H9 (cell line): ENCODE data around the gene CCDC71L. TPM values are rescaled to one million over a fixed set of nuclear protein-coding genes. Genes with fewer than 3 reads are reported as not detected.

ENCODE experiments used
- DNase-seq: peaks from one replicate; pipeline ENCODE4 v3.0.0-alpha.2; 2017
- H2AFZ ChIP-seq: one replicate; pipeline ENCODE4 v1.6.1; 2013; ENCODE audit warnings: mild to moderate bottlenecking, low read length, control low read depth, moderate library complexity
- H2AK5ac ChIP-seq: 2 replicates; pipeline ENCODE4 v1.6.1; 2013; ENCODE audit warnings: low read length, control low read depth, mixed read lengths; ENCODE audit not compliant: insufficient read length
- H2BK120ac ChIP-seq: one replicate; pipeline ENCODE4 v1.6.1; 2013; ENCODE audit warnings: low read depth, mild to moderate bottlenecking, low read length, control low read depth, inconsistent platforms; ENCODE audit not compliant: poor library complexity, severe bottlenecking
- H2BK12ac ChIP-seq: 2 replicates; pipeline ENCODE4 v1.6.1; 2013; ENCODE audit warnings: low read length, control low read depth, mixed read lengths, low read depth; ENCODE audit not compliant: insufficient read length
- H2BK15ac ChIP-seq: 2 replicates; pipeline ENCODE4 v1.6.1; 2013; ENCODE audit warnings: low read depth, low read length, control low read depth
- H2BK20ac ChIP-seq: one replicate; pipeline ENCODE4 v1.6.1; 2013; ENCODE audit warnings: low read depth, mild to moderate bottlenecking, low read length, control low read depth, inconsistent platforms; ENCODE audit not compliant: poor library complexity, severe bottlenecking
- H2BK5ac ChIP-seq: 2 replicates; pipeline ENCODE4 v1.6.1; 2013; ENCODE audit warnings: low read length, control low read depth, mixed read lengths; ENCODE audit not compliant: insufficient read length
- H3K14ac ChIP-seq: 2 replicates; pipeline ENCODE4 v1.6.1; 2013; ENCODE audit warnings: low read length, control low read depth; ENCODE audit not compliant: insufficient read depth
- H3K18ac ChIP-seq: 2 replicates; pipeline ENCODE4 v1.6.1; 2013; ENCODE audit warnings: low read depth, mild to moderate bottlenecking, mixed read lengths, low read length, control low read depth; ENCODE audit not compliant: insufficient read length
- H3K23ac ChIP-seq: 2 replicates; pipeline ENCODE4 v1.6.1; 2013; ENCODE audit warnings: low read length, control low read depth, mixed read lengths, low read depth; ENCODE audit not compliant: insufficient read length
- H3K23me2 ChIP-seq: 2 replicates; pipeline ENCODE4 v1.6.1; 2013; ENCODE audit warnings: low read depth, mild to moderate bottlenecking, mixed read lengths, low read length, control low read depth; ENCODE audit not compliant: insufficient read length, poor library complexity, severe bottlenecking
- H3K27ac ChIP-seq: 2 replicates; pipeline ENCODE4 v1.5.1; 2013; ENCODE audit warnings: low read length, control low read depth, mixed read lengths, low read depth; ENCODE audit not compliant: insufficient read length
- H3K27me3 ChIP-seq: 2 replicates; pipeline ENCODE4 v1.6.1; 2013; ENCODE audit warnings: low read length, control low read depth, inconsistent platforms; ENCODE audit not compliant: insufficient read depth
- H3K4ac ChIP-seq: 2 replicates; pipeline ENCODE4 v1.6.1; 2013; ENCODE audit warnings: low read depth, mild to moderate bottlenecking, control low read depth, inconsistent platforms, low read length, moderate library complexity
- H3K4me1 ChIP-seq: 2 replicates; pipeline ENCODE4 v1.6.1; 2013; ENCODE audit warnings: low read length, control low read depth, inconsistent platforms; ENCODE audit not compliant: insufficient read depth
- H3K4me2 ChIP-seq: 2 replicates; pipeline ENCODE4 v1.6.1; 2013; ENCODE audit warnings: low read length, control low read depth, mixed read lengths; ENCODE audit not compliant: insufficient read length, insufficient read depth
- H3K56ac ChIP-seq: 2 replicates; pipeline ENCODE4 v1.6.1; 2013; ENCODE audit warnings: low read depth, mild to moderate bottlenecking, mixed read lengths, low read length, control low read depth; ENCODE audit not compliant: insufficient read length
- H3K79me1 ChIP-seq: 2 replicates; pipeline ENCODE4 v1.6.1; 2013; ENCODE audit warnings: low read depth, mild to moderate bottlenecking, moderate library complexity, low read length, control low read depth, inconsistent platforms; ENCODE audit not compliant: insufficient read depth, poor library complexity, severe bottlenecking
- H3K79me2 ChIP-seq: 2 replicates; pipeline ENCODE4 v1.6.1; 2013; ENCODE audit warnings: low read length, control low read depth, inconsistent platforms; ENCODE audit not compliant: insufficient read depth
- H3K9ac ChIP-seq: 2 replicates; pipeline ENCODE4 v1.6.1; 2013; ENCODE audit warnings: low read length, control low read depth, mixed read lengths; ENCODE audit not compliant: insufficient read length; ENCODE audit errors: extremely low read depth
- H3K9me3 ChIP-seq: one replicate; pipeline ENCODE4 v1.6.1; 2013; ENCODE audit warnings: low read depth, low read length, inconsistent platforms; ENCODE audit not compliant: control insufficient read depth
- H3T11ph ChIP-seq: one replicate; pipeline ENCODE4 v1.6.1; 2013; ENCODE audit warnings: mild to moderate bottlenecking, low read length, control low read depth, inconsistent platforms
- H4K20me1 ChIP-seq: one replicate; pipeline ENCODE4 v1.6.1; 2013; ENCODE audit not compliant: control insufficient read depth, insufficient read length, insufficient read depth
- H4K5ac ChIP-seq: 2 replicates; pipeline ENCODE4 v1.6.1; 2013; ENCODE audit warnings: low read depth, mild to moderate bottlenecking, mixed read lengths, low read length, control low read depth; ENCODE audit not compliant: insufficient read length
- H4K8ac ChIP-seq: replicated peaks from 2 replicates; pipeline ENCODE4 v1.6.1; 2013; ENCODE audit warnings: low read length, control low read depth, mixed read lengths, low read depth; ENCODE audit not compliant: insufficient read length
- H4K91ac ChIP-seq: 2 replicates; pipeline ENCODE4 v1.6.1; 2013; ENCODE audit warnings: low read depth, mild to moderate bottlenecking, moderate library complexity, mixed read lengths, low read length, control low read depth; ENCODE audit not compliant: insufficient read length
- H3K27ac Mint-ChIP-seq, 3 experiments: 2 replicates in 2 of 3; 3 replicates in 1 of 3; pipeline ENCODE4 v1.8.0; 2020 to 2021; ENCODE audit warnings: mixed read lengths in 3 of 3, mild to moderate bottlenecking in 1 of 3, moderate library complexity in 1 of 3
- H3K27me3 Mint-ChIP-seq: 2 replicates; pipeline ENCODE4 v1.8.0; 2021; ENCODE audit warnings: low read depth, mild to moderate bottlenecking, moderate library complexity, mixed read lengths
- H3K36me3 Mint-ChIP-seq, 3 experiments: 2 replicates in 2 of 3; 3 replicates in 1 of 3; pipeline ENCODE4 v1.8.0; 2020 to 2021; ENCODE audit warnings: low read depth in 3 of 3, mixed read lengths in 3 of 3; ENCODE audit not compliant: insufficient read depth in 1 of 3
- H3K4me1 Mint-ChIP-seq, 2 experiments: 2 replicates each; pipeline ENCODE4 v1.8.0; 2020; ENCODE audit warnings: mixed read lengths in 2 of 2
- H3K4me3 Mint-ChIP-seq, 2 experiments: 2 replicates in 1 of 2; 3 replicates in 1 of 2; pipeline ENCODE4 v1.8.0; 2020 to 2021; ENCODE audit warnings: mild to moderate bottlenecking in 2 of 2, mixed read lengths in 2 of 2, moderate library complexity in 1 of 2
- H3K9me3 Mint-ChIP-seq, 2 experiments: 2 replicates in 1 of 2; 3 replicates in 1 of 2; pipeline ENCODE4 v1.8.0; 2020; ENCODE audit warnings: mild to moderate bottlenecking in 2 of 2, mixed read lengths in 2 of 2, moderate library complexity in 1 of 2
- CTCF ChIP-seq: fragments of 200-600 bp; sonication (generic); conservative IDR thresholded peaks from 3 replicates; pipeline ENCODE4 v1.8.0; 2021; ENCODE audit warnings: antibody characterized with exemption, mild to moderate bottlenecking
- whole genome bisulfite sequencing: extraction: QIAGEN DNeasy Blood & Tissue Kit; methylation state at CpG from one replicate; pipeline ENCODE4 v1.1.7; 2013; ENCODE audit warnings: missing lambda C conversion rate, low lambda C conversion rate, mixed read lengths; ENCODE audit not compliant: insufficient read length; ENCODE audit errors: extremely low coverage; 5-methylcytosine and 5-hydroxymethylcytosine counted together
- total RNA-seq: library from RNA; stranded (reverse); gene quantifications from 2 replicates; pipeline ENCODE4 v1.2.1, GENCODE V29; 2021

Gene CCDC71L
- total RNA-seq, 1 experiment from 2014 or later: 13.7 TPM

DNA sequence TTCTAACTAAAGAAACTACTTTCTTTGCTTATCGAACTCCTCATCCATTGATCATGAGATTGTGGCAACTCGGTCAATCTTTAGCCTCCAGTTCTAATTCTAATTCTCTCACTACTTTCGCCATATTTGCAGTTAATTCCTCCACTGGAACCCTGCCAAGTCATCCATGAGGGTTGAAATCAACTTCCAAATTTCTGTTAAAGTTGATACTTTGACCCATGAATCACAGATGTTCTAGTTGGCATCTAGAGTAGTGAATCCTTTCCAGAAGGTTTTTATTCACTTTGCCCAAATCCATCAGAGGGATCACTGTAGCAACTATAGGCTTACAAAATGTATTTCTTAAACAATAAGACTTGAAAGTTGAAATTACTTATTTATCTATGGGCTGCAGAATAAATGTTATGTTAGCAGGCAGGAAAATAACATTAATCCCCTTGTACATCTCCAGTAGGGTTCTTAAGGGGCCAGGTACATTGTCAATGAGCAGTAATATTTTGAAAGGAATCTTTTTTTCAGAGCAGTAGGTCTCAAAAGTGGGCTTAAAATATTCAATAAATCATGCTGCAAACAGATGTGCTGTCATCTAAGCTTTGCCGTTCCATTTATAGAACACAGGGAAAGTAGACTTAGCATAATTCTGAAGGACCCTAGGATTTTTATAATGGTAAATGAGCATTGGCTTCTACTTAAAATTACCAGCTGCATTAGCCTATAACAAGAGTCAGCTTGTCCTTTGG is 39.4 kb downstream of the CCDC71L start:
- Mint-ChIP-seq H3K27me3 (peaks cover 3% of the 10 kb centered on the region), H3K27ac (no peak overlapping the region), H3K4me3 (no peak overlapping the region), H3K36me3 (peaks cover 0 to 1% (median 0%) of the 10 kb centered on the region in 3 experiments; a peak in 1 of 7 replicates), H3K9me3 (peaks cover 7 to 11% of the 10 kb centered on the region in 2 experiments; a peak in 3 of 5 replicates), H3K4me1 (peaks cover 6 to 7% of the 10 kb centered on the region in 2 experiments)
- H3K27me3 ChIP-seq: no peaks in the 10 kb centered on the region
- no CpG with 5 or more reads among the region's 4 CpGs for WGBS
- H2AK5ac ChIP-seq: no peak overlapping the region
- no peak overlapping the region for H2BK12ac ChIP-seq
- H3K79me2 ChIP-seq: no peaks in the 10 kb centered on the region
- no peaks in the 10 kb centered on the region for H3K9me3 ChIP-seq
- no peak overlapping the region for H4K8ac ChIP-seq
- no peak overlapping the region for H3K18ac ChIP-seq
- no peak overlapping the region for H4K5ac ChIP-seq
- peaks cover 2% of the 10 kb centered on the region; the same call in 1 of the 2 replicates for H3K4me1 ChIP-seq
- TF ChIP-seq CTCF: no peak
- DNase-seq: no peak
- no peak overlapping the region for H4K91ac ChIP-seq
- H2BK15ac ChIP-seq: no peak overlapping the region
- no peak overlapping the region for H3K23ac ChIP-seq
- H3K4me2 ChIP-seq: no peak overlapping the region
- no peak overlapping the region for H2BK120ac ChIP-seq
- H3K9ac ChIP-seq: no peak overlapping the region
- H4K20me1 ChIP-seq: no peaks in the 10 kb centered on the region
- no peak overlapping the region for H2BK20ac ChIP-seq
- H3T11ph ChIP-seq: no peak overlapping the region
- H2AFZ ChIP-seq: no peak overlapping the region
- H2BK5ac ChIP-seq: no peak overlapping the region
- no peaks in the 10 kb centered on the region for H3K23me2 ChIP-seq
- H3K79me1 ChIP-seq: no peaks in the 10 kb centered on the region
- H3K4ac ChIP-seq: no peak overlapping the region
- no peak overlapping the region for H3K14ac ChIP-seq
- no peak overlapping the region for H3K27ac ChIP-seq
- no peak overlapping the region for H3K56ac ChIP-seq
